Trophoblast cell (in vitro differentiated cells and primary cell): ENCODE results near the gene MT1B.

Source experiments
- DNase-seq, 2 donors: peaks; one replicate each; pipeline ENCODE4 v3.0.0-alpha.2; 2016
- H2AFZ ChIP-seq: 2 replicates; pipeline ENCODE4 v1.6.1; 2013; ENCODE audit warnings: low read length, moderate library complexity, mild to moderate bottlenecking; ENCODE audit not compliant: insufficient read depth, poor library complexity
- H2AK5ac ChIP-seq: 2 replicates; pipeline ENCODE4 v1.6.1; 2013; ENCODE audit warnings: mild to moderate bottlenecking, low read length
- H2BK120ac ChIP-seq: 2 replicates; pipeline ENCODE4 v1.6.1; 2013; ENCODE audit warnings: low read length, mild to moderate bottlenecking, moderate library complexity; ENCODE audit not compliant: insufficient read depth, poor library complexity
- H2BK12ac ChIP-seq: 2 replicates; pipeline ENCODE4 v1.6.1; 2013; ENCODE audit warnings: mild to moderate bottlenecking, low read length, moderate library complexity
- H2BK5ac ChIP-seq: 2 replicates; pipeline ENCODE4 v1.6.1; 2013; ENCODE audit warnings: low read length, low read depth, moderate library complexity, mild to moderate bottlenecking; ENCODE audit not compliant: poor library complexity
- H3K14ac ChIP-seq: 2 replicates; pipeline ENCODE4 v1.6.1; 2013; ENCODE audit warnings: mild to moderate bottlenecking, low read length
- H3K18ac ChIP-seq: 2 replicates; pipeline ENCODE4 v1.6.1; 2013; ENCODE audit warnings: mild to moderate bottlenecking, low read length
- H3K23ac ChIP-seq: 2 replicates; pipeline ENCODE4 v1.6.1; 2013; ENCODE audit warnings: low read length
- H3K27ac ChIP-seq: 2 replicates; pipeline ENCODE4 v1.5.1; 2013; ENCODE audit warnings: low read depth, mild to moderate bottlenecking, inconsistent platforms, low read length, moderate library complexity
- H3K27me3 ChIP-seq: 2 replicates; pipeline ENCODE4 v1.6.1; 2013; ENCODE audit warnings: inconsistent platforms, mild to moderate bottlenecking, low read length, moderate library complexity; ENCODE audit not compliant: insufficient read depth
- H3K36me3 ChIP-seq, 2 experiments: 1 replicate in 1 of 2; 2 replicates in 1 of 2; pipeline ENCODE4 v1.6.1; 2013; ENCODE audit warnings: low read length in 2 of 2, mild to moderate bottlenecking in 2 of 2, moderate library complexity in 1 of 2; ENCODE audit not compliant: insufficient read depth in 2 of 2, control insufficient read depth in 1 of 2
- H3K4ac ChIP-seq: 2 replicates; pipeline ENCODE4 v1.6.1; 2013; ENCODE audit warnings: low read depth, mild to moderate bottlenecking, low read length, moderate library complexity
- H3K4me1 ChIP-seq, 2 experiments: 1 replicate in 1 of 2; 2 replicates in 1 of 2; pipeline ENCODE4 v1.6.1; 2013; ENCODE audit warnings: low read length in 2 of 2, mild to moderate bottlenecking in 2 of 2, moderate library complexity in 1 of 2; ENCODE audit not compliant: insufficient read depth in 2 of 2, control insufficient read depth in 1 of 2
- H3K4me2 ChIP-seq: 2 replicates; pipeline ENCODE4 v1.6.1; 2013; ENCODE audit warnings: inconsistent platforms, mild to moderate bottlenecking, low read length, moderate library complexity
- H3K4me3 ChIP-seq: 2 replicates; pipeline ENCODE4 v1.5.1; 2013; ENCODE audit warnings: mild to moderate bottlenecking, low read depth, low read length, inconsistent platforms
- H3K79me1 ChIP-seq: one replicate; pipeline ENCODE4 v1.6.1; 2013; ENCODE audit warnings: low read length
- H3K79me2 ChIP-seq: 2 replicates; pipeline ENCODE4 v1.6.1; 2013; ENCODE audit warnings: low read length, mild to moderate bottlenecking; ENCODE audit not compliant: control insufficient read depth, insufficient read depth, poor library complexity
- H3K9ac ChIP-seq: 2 replicates; pipeline ENCODE4 v1.6.1; 2013; ENCODE audit warnings: mild to moderate bottlenecking, low read length
- H3K9me3 ChIP-seq: 2 replicates; pipeline ENCODE4 v1.6.1; 2013; ENCODE audit warnings: low read depth, mild to moderate bottlenecking, control low read depth, inconsistent platforms, low read length; ENCODE audit not compliant: insufficient read depth
- H4K12ac ChIP-seq: 2 replicates; pipeline ENCODE4 v1.6.1; 2013; ENCODE audit warnings: low read depth, mild to moderate bottlenecking, low read length, moderate library complexity
- H4K8ac ChIP-seq: 2 replicates; pipeline ENCODE4 v1.6.1; 2013; ENCODE audit warnings: low read depth, mild to moderate bottlenecking, low read length, moderate library complexity
- H4K91ac ChIP-seq: one replicate; pipeline ENCODE4 v1.6.1; 2013; ENCODE audit warnings: low read depth, mild to moderate bottlenecking, low read length, moderate library complexity
- WGBS: extraction: QIAGEN DNeasy Blood & Tissue Kit; methylation state at CpG from one replicate; pipeline ENCODE4 v1.1.7; 2013; ENCODE audit warnings: missing lambda C conversion rate; ENCODE audit not compliant: insufficient read length, insufficient coverage; ENCODE audit errors: extremely low coverage; 5-methylcytosine and 5-hydroxymethylcytosine counted together

MT1B gene

DNA sequence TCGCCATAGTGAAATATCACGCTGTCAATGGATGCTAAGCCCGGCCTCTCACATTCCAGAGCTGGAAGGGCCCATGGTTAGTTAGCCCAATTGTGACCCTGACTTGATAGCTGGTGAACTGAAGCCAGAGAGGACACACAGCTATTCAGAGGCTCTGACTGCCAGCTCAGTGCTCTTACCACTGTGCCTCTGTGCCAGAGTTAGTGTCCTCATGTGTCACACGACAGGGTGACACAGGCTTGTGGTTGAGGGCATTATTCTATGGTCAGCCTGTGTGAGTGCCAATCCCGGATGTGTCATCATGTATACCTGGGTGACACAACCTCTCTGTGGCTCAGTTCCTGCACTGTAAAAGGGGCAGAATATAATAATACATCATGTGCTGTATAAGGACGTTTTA lies 28.1 kb downstream of the MT1B start:
- Histone ChIP-seq H3K79me1 (peaks cover 8% of the 10 kb centered on the region), H3K27ac (no peak overlapping the region), H3K4me3 (no peak overlapping the region), H3K9ac (no peak overlapping the region), H3K79me2 (peaks cover 1% of the 10 kb centered on the region), H3K18ac (no peak overlapping the region), H3K14ac (no peak overlapping the region), H4K91ac (no peak overlapping the region), H3K36me3 (no peaks in the 10 kb centered on the region), H4K8ac (no peak overlapping the region), H3K27me3 (peaks cover 18% of the 10 kb centered on the region), H3K4me1 (peaks cover 4 to 10% of the 10 kb centered on the region in 2 experiments), H2AFZ (no peak overlapping the region), H3K4me2 (no peak overlapping the region), H2BK120ac (no peak overlapping the region), H2AK5ac (no peak overlapping the region), H3K4ac (no peak overlapping the region), H2BK12ac (no peak overlapping the region), H4K12ac (no peak overlapping the region), H3K23ac (no peak overlapping the region), H3K9me3 (peaks cover 1% of the 10 kb centered on the region), H2BK5ac (no peak overlapping the region)
- no CpG with 5 or more reads among the region's 6 CpGs for WGBS
- DNase-seq = no peak

DNA sequence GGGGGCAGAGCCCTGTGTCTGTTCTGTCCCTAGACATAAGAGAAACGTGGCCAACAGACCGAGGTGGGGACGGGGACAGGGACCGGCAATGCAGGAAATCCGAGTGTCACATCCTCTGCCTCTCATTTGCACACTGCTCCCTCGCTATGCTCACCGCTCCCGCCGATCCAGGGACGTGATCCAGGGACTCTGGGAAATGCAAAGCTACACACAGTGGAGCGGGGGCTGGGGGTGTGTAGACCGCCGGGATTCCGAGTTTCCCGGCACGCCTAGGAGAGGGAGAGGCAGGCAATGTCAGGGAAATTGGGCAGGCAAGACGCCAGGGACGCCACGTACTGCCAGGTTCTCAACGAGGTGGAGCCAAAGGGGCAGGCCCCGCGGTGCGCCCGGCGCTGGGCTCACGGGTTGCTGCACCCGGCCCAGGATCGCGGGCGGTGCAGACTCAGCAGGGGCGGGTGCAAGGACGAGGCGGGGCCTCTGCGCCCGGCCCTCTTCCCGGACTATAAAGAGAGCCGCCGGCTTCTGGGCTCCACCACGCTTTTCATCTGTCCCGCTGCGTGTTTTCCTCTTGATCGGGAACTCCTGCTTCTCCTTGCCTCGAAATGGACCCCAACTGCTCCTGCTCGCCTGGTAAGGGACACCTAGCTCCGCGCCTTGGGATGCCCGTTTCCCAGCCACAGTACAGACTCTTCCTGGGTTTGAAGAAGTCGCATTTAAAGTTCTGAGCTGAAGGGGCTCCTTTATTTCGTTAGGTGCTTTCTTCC lies 30.4 kb downstream of the MT1B start, which contains the start of gene MT1X:
Gene MT1X (plus strand): TSS at position 532 of the 764 bp plus-strand sequence. CDS start 71 bp downstream, at position 603.
- H3K79me2 ChIP-seq = peaks cover 1% of the 10 kb centered on the region
- no peak within 1 kb of the TSS for H2BK5ac ChIP-seq
- H2BK120ac ChIP-seq = peak within 1 kb of the TSS; percentile 29
- peaks cover 1% of the 10 kb centered on the region for H3K9me3 ChIP-seq
- H3K18ac ChIP-seq = peak within 1 kb of the TSS; percentile 63
- H2AFZ ChIP-seq = peak within 1 kb of the TSS; percentile 85
- no peaks in the 10 kb centered on the region for H3K36me3 ChIP-seq
- peak within 1 kb of the TSS; percentile 79 for H4K8ac ChIP-seq
- no peak within 1 kb of the TSS for H3K23ac ChIP-seq
- peak within 1 kb of the TSS; percentile 87 for H3K4me2 ChIP-seq
- peak within 1 kb of the TSS; percentile 73 for H4K12ac ChIP-seq
- WGBS = no CpG with 5 or more reads among the region's 49 CpGs
- no peak within 1 kb of the TSS for H2AK5ac ChIP-seq
- H3K9ac ChIP-seq = peak within 1 kb of the TSS; percentile 77
- H3K4me3 ChIP-seq = peak within 1 kb of the TSS; percentile 73
- peaks cover 8% of the 10 kb centered on the region for H3K79me1 ChIP-seq
- H3K14ac ChIP-seq = peak within 1 kb of the TSS; percentile 72
- H3K27ac ChIP-seq = no peak within 1 kb of the TSS
- peaks cover 4 to 10% of the 10 kb centered on the region in 2 experiments for H3K4me1 ChIP-seq
- peak within 1 kb of the TSS; percentile 36 for H4K91ac ChIP-seq
- no peak within 1 kb of the TSS for H2BK12ac ChIP-seq
- H3K4ac ChIP-seq = peak within 1 kb of the TSS; percentile 6
- peak; percentile 93 to 95 for DNase-seq
- no peaks in the 10 kb centered on the region for H3K27me3 ChIP-seq

DNA sequence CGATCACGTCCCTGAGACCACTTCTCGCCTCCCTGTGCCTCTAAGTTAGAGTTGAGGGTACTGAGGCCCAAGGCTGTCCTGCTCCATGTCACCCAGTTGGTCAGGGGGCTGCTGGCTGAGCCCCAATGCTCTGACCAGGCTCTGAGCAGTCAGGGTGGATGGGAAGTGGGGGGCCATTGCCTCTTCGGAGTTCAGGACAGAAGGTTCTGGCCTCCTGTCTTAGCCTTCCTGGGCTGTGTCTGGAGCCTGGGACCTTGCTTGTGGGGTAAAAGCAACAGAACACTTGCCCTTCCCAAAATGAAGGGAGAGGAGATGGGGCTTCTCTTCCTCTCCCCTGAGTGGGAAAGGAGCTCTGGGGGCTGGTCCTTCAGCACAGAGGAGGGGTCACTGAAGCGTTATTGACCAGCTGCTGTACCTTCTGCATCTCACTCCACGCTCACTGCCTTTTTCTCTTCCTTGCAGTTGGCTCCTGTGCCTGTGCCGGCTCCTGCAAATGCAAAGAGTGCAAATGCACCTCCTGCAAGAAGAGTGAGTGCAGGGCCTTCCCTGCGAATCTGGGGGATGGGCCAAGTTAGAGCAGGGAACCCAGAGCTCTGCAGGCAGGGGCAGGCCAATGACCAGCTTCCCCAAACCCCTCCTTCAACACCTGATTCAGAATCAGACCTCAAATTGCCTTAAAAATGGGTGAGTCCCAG lies 31.2 kb downstream of the MT1B start:
- peaks cover 1% of the 10 kb centered on the region for H3K79me2 ChIP-seq
- H2BK5ac ChIP-seq = no peak overlapping the region
- WGBS = no CpG with 5 or more reads among the region's 8 CpGs

DNA sequence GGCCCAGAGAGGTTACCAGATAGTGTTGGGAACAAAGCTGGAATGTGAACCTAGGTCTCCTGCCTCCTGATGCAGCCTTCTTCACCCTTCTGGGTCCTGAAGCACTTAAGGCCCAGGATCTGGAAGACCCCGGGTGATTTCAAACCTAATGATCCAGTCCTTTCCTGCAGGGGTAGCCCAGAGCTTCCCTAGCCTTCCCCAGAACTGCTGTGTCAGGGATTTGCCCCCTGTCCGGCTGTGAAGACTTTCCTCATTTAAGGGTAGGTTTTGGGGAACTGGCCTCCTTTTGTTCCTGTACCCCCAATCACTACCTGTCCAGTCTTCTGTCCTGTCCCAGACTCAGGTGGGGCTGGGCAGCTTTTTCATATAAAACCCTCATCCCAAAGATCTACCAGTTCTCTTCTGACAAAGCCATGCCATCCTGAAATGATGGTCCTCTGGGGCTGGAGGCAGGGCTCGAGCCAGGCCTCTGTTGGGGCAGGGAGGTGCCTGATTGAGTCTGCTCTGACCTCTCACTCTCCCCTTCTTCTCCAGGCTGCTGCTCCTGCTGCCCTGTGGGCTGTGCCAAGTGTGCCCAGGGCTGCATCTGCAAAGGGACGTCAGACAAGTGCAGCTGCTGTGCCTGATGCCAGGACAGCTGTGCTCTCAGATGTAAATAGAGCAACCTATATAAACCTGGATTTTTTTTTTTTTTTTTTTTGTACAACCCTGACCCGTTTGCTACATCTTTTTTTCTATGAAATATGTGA lies 31.9 kb downstream of the MT1B start:
- Histone ChIP-seq H2BK12ac (no peak overlapping the region), H4K12ac (no peak overlapping the region), H3K79me2 (peaks cover 1% of the 10 kb centered on the region), H2BK5ac (no peak overlapping the region), H3K4me2 (no peak overlapping the region), H3K79me1 (peaks cover 8% of the 10 kb centered on the region), H3K9ac (no peak overlapping the region), H3K27ac (no peak overlapping the region), H3K27me3 (no peaks in the 10 kb centered on the region), H3K4ac (no peak overlapping the region), H3K4me1 (peaks cover 4 to 10% of the 10 kb centered on the region in 2 experiments), H3K4me3 (no peak overlapping the region), H2BK120ac (no peak overlapping the region), H3K9me3 (peaks cover 1% of the 10 kb centered on the region), H3K14ac (no peak overlapping the region), H2AK5ac (no peak overlapping the region), H3K23ac (no peak overlapping the region), H3K18ac (no peak overlapping the region), H2AFZ (peak overlapping the region; percentile 30), H4K91ac (no peak overlapping the region), H4K8ac (no peak overlapping the region), H3K36me3 (no peaks in the 10 kb centered on the region)
- DNase-seq = no peak
- WGBS = no CpG with 5 or more reads among the region's 5 CpGs

More for the DNA sequence above, 31.2 kb downstream of the MT1B start:
- peaks cover 1% of the 10 kb centered on the region for H3K9me3 ChIP-seq
- peak overlapping the region; percentile 87 for H3K4me2 ChIP-seq
- peak overlapping the region; percentile 77 for H3K9ac ChIP-seq
- peak overlapping the region; percentile 67 for H3K4me3 ChIP-seq
- no peak overlapping the region for H2BK12ac ChIP-seq
- no peak overlapping the region for H3K4ac ChIP-seq
- H4K8ac ChIP-seq = peak overlapping the region; percentile 1
- H3K4me1 ChIP-seq = peaks cover 4 to 10% of the 10 kb centered on the region in 2 experiments
- H4K91ac ChIP-seq = peak overlapping the region; percentile 16
- no peaks in the 10 kb centered on the region for H3K27me3 ChIP-seq
- no peak overlapping the region for H3K18ac ChIP-seq
- DNase-seq = no peak
- no peak overlapping the region for H4K12ac ChIP-seq
- no peak overlapping the region for H2AK5ac ChIP-seq
- H2AFZ ChIP-seq = peak overlapping the region; percentile 63
- H3K14ac ChIP-seq = peak overlapping the region; percentile 72
- peaks cover 8% of the 10 kb centered on the region for H3K79me1 ChIP-seq
- H3K23ac ChIP-seq = no peak overlapping the region
- H2BK120ac ChIP-seq = no peak overlapping the region
- no peaks in the 10 kb centered on the region for H3K36me3 ChIP-seq
- H3K27ac ChIP-seq = no peak overlapping the region
